Measurements from ENCODE around the gene PGP.

The PGP gene

GRCh38 chr16:2226245-2226793 lies 11.7 kb upstream of the PGP start:
- Histone ChIP-seq H3K4me1 (ENCODE audit: control insufficient read depth, insufficient read depth, low read depth, low read length) (peaks cover 30% of the 10 kb centered on the region), H3K27ac (ENCODE audit: low read length, poor library complexity, severe bottlenecking) (no peak overlapping the region), H3K18ac (ENCODE audit: low read depth in 1 of 2, low read length in 2 of 2) (no peak overlapping the region), H4K91ac (ENCODE audit: low read length) (peak overlapping the region; percentile 25), H4K8ac (ENCODE audit: low read length) (no peak overlapping the region), H3K23ac (ENCODE audit: low read length in 2 of 2) (no peak overlapping the region), H3K27me3 (ENCODE audit: control insufficient read depth in 1 of 2, insufficient read depth in 1 of 2, low read length in 2 of 2) (no peaks in the 10 kb centered on the region), H2BK15ac (ENCODE audit: low read depth, poor library complexity, severe bottlenecking) (no peak overlapping the region), H2AFZ (ENCODE audit: low read depth, low read length) (no peak overlapping the region), H2BK12ac (ENCODE audit: low read length in 2 of 2) (no peak overlapping the region), H2AK5ac (ENCODE audit: low read length, severe bottlenecking) (peak overlapping the region; percentile 16), H3K4me3 (ENCODE audit: insufficient read depth in 1 of 2, low read depth in 1 of 2, low read length in 2 of 2) (no peak overlapping the region), H2BK5ac (ENCODE audit: low read depth, low read length, poor library complexity, severe bottlenecking) (no peak overlapping the region), H2BK120ac (ENCODE audit: low read depth, low read length) (no peak overlapping the region), H3K79me1 (replicated peaks; ENCODE audit: low read length, poor library complexity, severe bottlenecking) (peaks cover 24% of the 10 kb centered on the region), H3K9me3 (ENCODE audit: control insufficient read depth, low read length) (no peaks in the 10 kb centered on the region), H3K9ac (ENCODE audit: low read length) (peak overlapping the region; percentile 23), H3K4me2 (ENCODE audit: low read length, poor library complexity, severe bottlenecking) (no peak overlapping the region), H3K14ac (ENCODE audit: low read length in 2 of 2) (peak overlapping the region in 1 of 2 experiments; percentile 13), H3K4ac (ENCODE audit: low read depth in 1 of 2, low read length in 2 of 2) (no peak overlapping the region), H3K36me3 (ENCODE audit: control insufficient read depth in 1 of 2, insufficient read depth in 2 of 2, low read depth in 1 of 2, low read length in 2 of 2) (peaks cover 26 to 46% of the 10 kb centered on the region in 2 experiments)
- no peak for DNase-seq
- 59% methylated on average over 7 of the region's 9 CpGs for WGBS

GRCh38 chr16:2223942-2224486 lies 9.4 kb upstream of the PGP start:
- Histone ChIP-seq H3K79me1 (replicated peaks; ENCODE audit: low read length, poor library complexity, severe bottlenecking) (peaks cover 12% of the 10 kb centered on the region), H4K8ac (ENCODE audit: low read length) (peak overlapping the region; percentile 85), H3K4me1 (ENCODE audit: control insufficient read depth, insufficient read depth, low read depth, low read length) (peaks cover 23% of the 10 kb centered on the region), H3K14ac (ENCODE audit: low read length in 2 of 2) (peak overlapping the region in 1 of 2 experiments; percentile 98), H2BK15ac (ENCODE audit: low read depth, poor library complexity, severe bottlenecking) (no peak overlapping the region), H2BK5ac (ENCODE audit: low read depth, low read length, poor library complexity, severe bottlenecking) (no peak overlapping the region), H3K9me3 (ENCODE audit: control insufficient read depth, low read length) (no peaks in the 10 kb centered on the region), H3K27ac (ENCODE audit: low read length, poor library complexity, severe bottlenecking) (peak overlapping the region; percentile 74), H3K36me3 (ENCODE audit: control insufficient read depth in 1 of 2, insufficient read depth in 2 of 2, low read depth in 1 of 2, low read length in 2 of 2) (peaks cover 7 to 23% of the 10 kb centered on the region in 2 experiments), H3K4me3 (ENCODE audit: insufficient read depth in 1 of 2, low read depth in 1 of 2, low read length in 2 of 2) (peak overlapping the region; percentile 89 to 93), H4K91ac (ENCODE audit: low read length) (peak overlapping the region; percentile 27), H3K4me2 (ENCODE audit: low read length, poor library complexity, severe bottlenecking) (peak overlapping the region; percentile 64), H3K23ac (ENCODE audit: low read length in 2 of 2) (peak overlapping the region in 1 of 2 experiments; percentile 90), H3K18ac (ENCODE audit: low read depth in 1 of 2, low read length in 2 of 2) (peak overlapping the region; percentile 70 to 90), H3K9ac (ENCODE audit: low read length) (peak overlapping the region; percentile 95), H2AFZ (ENCODE audit: low read depth, low read length) (peak overlapping the region; percentile 84), H3K4ac (ENCODE audit: low read depth in 1 of 2, low read length in 2 of 2) (peak overlapping the region; percentile 75 to 97), H2BK120ac (ENCODE audit: low read depth, low read length) (peak overlapping the region; percentile 79), H2AK5ac (ENCODE audit: low read length, severe bottlenecking) (no peak overlapping the region), H2BK12ac (ENCODE audit: low read length in 2 of 2) (no peak overlapping the region), H3K27me3 (ENCODE audit: control insufficient read depth in 1 of 2, insufficient read depth in 1 of 2, low read length in 2 of 2) (no peaks in the 10 kb centered on the region)
- peak; percentile 70 for DNase-seq
- 5% methylated on average over 20 of the region's 22 CpGs for WGBS

- peak within 1 kb of the TSS; percentile 46 to 90 for H3K23ac ChIP-seq (ENCODE audit: low read length in 2 of 2)
- H3K9me3 ChIP-seq (ENCODE audit: control insufficient read depth, low read length): no peaks in the 10 kb centered on the region
- peak within 1 kb of the TSS; percentile 71 for H3K4me2 ChIP-seq (ENCODE audit: low read length, poor library complexity, severe bottlenecking)
- H2BK5ac ChIP-seq (ENCODE audit: low read depth, low read length, poor library complexity, severe bottlenecking): peak within 1 kb of the TSS; percentile 46
- H2BK120ac ChIP-seq (ENCODE audit: low read depth, low read length): peak within 1 kb of the TSS; percentile 79
- WGBS: under 1% methylated on average over 66 of the region's 82 CpGs
- peak within 1 kb of the TSS; percentile 84 for H2AFZ ChIP-seq (ENCODE audit: low read depth, low read length)
- H2BK12ac ChIP-seq (ENCODE audit: low read length in 2 of 2): peak within 1 kb of the TSS; percentile 96 to 98
- H2AK5ac ChIP-seq (ENCODE audit: low read length, severe bottlenecking): no peak within 1 kb of the TSS
- H4K8ac ChIP-seq (ENCODE audit: low read length): peak within 1 kb of the TSS; percentile 100
- H3K14ac ChIP-seq (ENCODE audit: low read length in 2 of 2): peak within 1 kb of the TSS in 1 of 2 experiments; percentile 98
- peaks cover 23% of the 10 kb centered on the region for H3K4me1 ChIP-seq (ENCODE audit: control insufficient read depth, insufficient read depth, low read depth, low read length)
- H3K27ac ChIP-seq (ENCODE audit: low read length, poor library complexity, severe bottlenecking): peak within 1 kb of the TSS; percentile 74
- H4K91ac ChIP-seq (ENCODE audit: low read length): peak within 1 kb of the TSS; percentile 93
- H3K18ac ChIP-seq (ENCODE audit: low read depth in 1 of 2, low read length in 2 of 2): peak within 1 kb of the TSS; percentile 97 to 100
- peak; percentile 99 for DNase-seq
- peak within 1 kb of the TSS; percentile 94 for H2BK15ac ChIP-seq (ENCODE audit: low read depth, poor library complexity, severe bottlenecking)
- H3K27me3 ChIP-seq (ENCODE audit: control insufficient read depth in 1 of 2, insufficient read depth in 1 of 2, low read length in 2 of 2): no peaks in the 10 kb centered on the region
- H3K4me3 ChIP-seq (ENCODE audit: insufficient read depth in 1 of 2, low read depth in 1 of 2, low read length in 2 of 2): peak within 1 kb of the TSS; percentile 89 to 93
- H3K9ac ChIP-seq (ENCODE audit: low read length): peak within 1 kb of the TSS; percentile 95
- H3K36me3 ChIP-seq (ENCODE audit: control insufficient read depth in 1 of 2, insufficient read depth in 2 of 2, low read depth in 1 of 2, low read length in 2 of 2): peaks cover under 1 to 16% of the 10 kb centered on the region in 2 experiments
- H3K79me1 ChIP-seq (replicated peaks; ENCODE audit: low read length, poor library complexity, severe bottlenecking): peaks cover 6% of the 10 kb centered on the region
- H3K4ac ChIP-seq (ENCODE audit: low read depth in 1 of 2, low read length in 2 of 2): peak within 1 kb of the TSS; percentile 97
Measured at GRCh38 chr16:2223221-2223941, 8.7 kb upstream of the PGP start, which contains the start of gene E4F1. TSS of gene E4F1 (plus strand) at chr16:2223591. CDS start at chr16:2223614, 23 bp downstream.

- no peak overlapping the region for H3K9ac ChIP-seq (ENCODE audit: low read length)
- no peak overlapping the region for H2BK5ac ChIP-seq (ENCODE audit: low read depth, low read length, poor library complexity, severe bottlenecking)
- no peak overlapping the region for H2BK15ac ChIP-seq (ENCODE audit: low read depth, poor library complexity, severe bottlenecking)
- H2AFZ ChIP-seq (ENCODE audit: low read depth, low read length): no peak overlapping the region
- peak overlapping the region in 1 of 2 experiments; percentile 64 for H2BK12ac ChIP-seq (ENCODE audit: low read length in 2 of 2)
- H3K23ac ChIP-seq (ENCODE audit: low read length in 2 of 2): no peak overlapping the region
- H4K91ac ChIP-seq (ENCODE audit: low read length): no peak overlapping the region
- H3K27me3 ChIP-seq (ENCODE audit: control insufficient read depth in 1 of 2, insufficient read depth in 1 of 2, low read length in 2 of 2): no peaks in the 10 kb centered on the region
- H3K4me2 ChIP-seq (ENCODE audit: low read length, poor library complexity, severe bottlenecking): no peak overlapping the region
- H3K27ac ChIP-seq (ENCODE audit: low read length, poor library complexity, severe bottlenecking): no peak overlapping the region
- H2AK5ac ChIP-seq (ENCODE audit: low read length, severe bottlenecking): no peak overlapping the region
- peaks cover 24% of the 10 kb centered on the region for H3K4me1 ChIP-seq (ENCODE audit: control insufficient read depth, insufficient read depth, low read depth, low read length)
- no peak overlapping the region for H2BK120ac ChIP-seq (ENCODE audit: low read depth, low read length)
- H3K9me3 ChIP-seq (ENCODE audit: control insufficient read depth, low read length): no peaks in the 10 kb centered on the region
- no peak overlapping the region for H3K14ac ChIP-seq (ENCODE audit: low read length in 2 of 2)
- peak overlapping the region; percentile 64 for H4K8ac ChIP-seq (ENCODE audit: low read length)
- peaks cover 5 to 15% of the 10 kb centered on the region in 2 experiments for H3K36me3 ChIP-seq (ENCODE audit: control insufficient read depth in 1 of 2, insufficient read depth in 2 of 2, low read depth in 1 of 2, low read length in 2 of 2)
- DNase-seq: no peak
- H3K18ac ChIP-seq (ENCODE audit: low read depth in 1 of 2, low read length in 2 of 2): no peak overlapping the region
- H3K4me3 ChIP-seq (ENCODE audit: insufficient read depth in 1 of 2, low read depth in 1 of 2, low read length in 2 of 2): no peak overlapping the region
- peaks cover 11% of the 10 kb centered on the region for H3K79me1 ChIP-seq (replicated peaks; ENCODE audit: low read length, poor library complexity, severe bottlenecking)
- WGBS: 94% methylated on average over 2 of the region's 4 CpGs
- no peak overlapping the region for H3K4ac ChIP-seq (ENCODE audit: low read depth in 1 of 2, low read length in 2 of 2)
Measured at GRCh38 chr16:2216330-2216729, 1.7 kb upstream of the PGP start.

All from mesenchymal stem cell (in vitro differentiated cells and primary cell).